H9 (cell line): ENCODE data around the gene CALHM1. TPM values are rescaled to one million over a fixed set of nuclear protein-coding genes. Genes with fewer than 3 reads are reported as not detected.

ENCODE experiments used
- DNase-seq: peaks from one replicate; pipeline ENCODE4 v3.0.0-alpha.2; 2017
- H2AFZ ChIP-seq: one replicate; pipeline ENCODE4 v1.6.1; 2013; ENCODE audit warnings: mild to moderate bottlenecking, low read length, control low read depth, moderate library complexity
- H2AK5ac ChIP-seq: 2 replicates; pipeline ENCODE4 v1.6.1; 2013; ENCODE audit warnings: low read length, control low read depth, mixed read lengths; ENCODE audit not compliant: insufficient read length
- H2BK120ac ChIP-seq: one replicate; pipeline ENCODE4 v1.6.1; 2013; ENCODE audit warnings: low read depth, mild to moderate bottlenecking, low read length, control low read depth, inconsistent platforms; ENCODE audit not compliant: poor library complexity, severe bottlenecking
- H2BK12ac ChIP-seq: 2 replicates; pipeline ENCODE4 v1.6.1; 2013; ENCODE audit warnings: low read length, control low read depth, mixed read lengths, low read depth; ENCODE audit not compliant: insufficient read length
- H2BK15ac ChIP-seq: 2 replicates; pipeline ENCODE4 v1.6.1; 2013; ENCODE audit warnings: low read depth, low read length, control low read depth
- H2BK20ac ChIP-seq: one replicate; pipeline ENCODE4 v1.6.1; 2013; ENCODE audit warnings: low read depth, mild to moderate bottlenecking, low read length, control low read depth, inconsistent platforms; ENCODE audit not compliant: poor library complexity, severe bottlenecking
- H2BK5ac ChIP-seq: 2 replicates; pipeline ENCODE4 v1.6.1; 2013; ENCODE audit warnings: low read length, control low read depth, mixed read lengths; ENCODE audit not compliant: insufficient read length
- H3K14ac ChIP-seq: 2 replicates; pipeline ENCODE4 v1.6.1; 2013; ENCODE audit warnings: low read length, control low read depth; ENCODE audit not compliant: insufficient read depth
- H3K18ac ChIP-seq: 2 replicates; pipeline ENCODE4 v1.6.1; 2013; ENCODE audit warnings: low read depth, mild to moderate bottlenecking, mixed read lengths, low read length, control low read depth; ENCODE audit not compliant: insufficient read length
- H3K23ac ChIP-seq: 2 replicates; pipeline ENCODE4 v1.6.1; 2013; ENCODE audit warnings: low read length, control low read depth, mixed read lengths, low read depth; ENCODE audit not compliant: insufficient read length
- H3K23me2 ChIP-seq: 2 replicates; pipeline ENCODE4 v1.6.1; 2013; ENCODE audit warnings: low read depth, mild to moderate bottlenecking, mixed read lengths, low read length, control low read depth; ENCODE audit not compliant: insufficient read length, poor library complexity, severe bottlenecking
- H3K27ac ChIP-seq: 2 replicates; pipeline ENCODE4 v1.5.1; 2013; ENCODE audit warnings: low read length, control low read depth, mixed read lengths, low read depth; ENCODE audit not compliant: insufficient read length
- H3K27me3 ChIP-seq: 2 replicates; pipeline ENCODE4 v1.6.1; 2013; ENCODE audit warnings: low read length, control low read depth, inconsistent platforms; ENCODE audit not compliant: insufficient read depth
- H3K4ac ChIP-seq: 2 replicates; pipeline ENCODE4 v1.6.1; 2013; ENCODE audit warnings: low read depth, mild to moderate bottlenecking, control low read depth, inconsistent platforms, low read length, moderate library complexity
- H3K4me1 ChIP-seq: 2 replicates; pipeline ENCODE4 v1.6.1; 2013; ENCODE audit warnings: low read length, control low read depth, inconsistent platforms; ENCODE audit not compliant: insufficient read depth
- H3K4me2 ChIP-seq: 2 replicates; pipeline ENCODE4 v1.6.1; 2013; ENCODE audit warnings: low read length, control low read depth, mixed read lengths; ENCODE audit not compliant: insufficient read length, insufficient read depth
- H3K56ac ChIP-seq: 2 replicates; pipeline ENCODE4 v1.6.1; 2013; ENCODE audit warnings: low read depth, mild to moderate bottlenecking, mixed read lengths, low read length, control low read depth; ENCODE audit not compliant: insufficient read length
- H3K79me1 ChIP-seq: 2 replicates; pipeline ENCODE4 v1.6.1; 2013; ENCODE audit warnings: low read depth, mild to moderate bottlenecking, moderate library complexity, low read length, control low read depth, inconsistent platforms; ENCODE audit not compliant: insufficient read depth, poor library complexity, severe bottlenecking
- H3K79me2 ChIP-seq: 2 replicates; pipeline ENCODE4 v1.6.1; 2013; ENCODE audit warnings: low read length, control low read depth, inconsistent platforms; ENCODE audit not compliant: insufficient read depth
- H3K9ac ChIP-seq: 2 replicates; pipeline ENCODE4 v1.6.1; 2013; ENCODE audit warnings: low read length, control low read depth, mixed read lengths; ENCODE audit not compliant: insufficient read length; ENCODE audit errors: extremely low read depth
- H3K9me3 ChIP-seq: one replicate; pipeline ENCODE4 v1.6.1; 2013; ENCODE audit warnings: low read depth, low read length, inconsistent platforms; ENCODE audit not compliant: control insufficient read depth
- H3T11ph ChIP-seq: one replicate; pipeline ENCODE4 v1.6.1; 2013; ENCODE audit warnings: mild to moderate bottlenecking, low read length, control low read depth, inconsistent platforms
- H4K20me1 ChIP-seq: one replicate; pipeline ENCODE4 v1.6.1; 2013; ENCODE audit not compliant: control insufficient read depth, insufficient read length, insufficient read depth
- H4K5ac ChIP-seq: 2 replicates; pipeline ENCODE4 v1.6.1; 2013; ENCODE audit warnings: low read depth, mild to moderate bottlenecking, mixed read lengths, low read length, control low read depth; ENCODE audit not compliant: insufficient read length
- H4K8ac ChIP-seq: replicated peaks from 2 replicates; pipeline ENCODE4 v1.6.1; 2013; ENCODE audit warnings: low read length, control low read depth, mixed read lengths, low read depth; ENCODE audit not compliant: insufficient read length
- H4K91ac ChIP-seq: 2 replicates; pipeline ENCODE4 v1.6.1; 2013; ENCODE audit warnings: low read depth, mild to moderate bottlenecking, moderate library complexity, mixed read lengths, low read length, control low read depth; ENCODE audit not compliant: insufficient read length
- H3K27ac Mint-ChIP-seq, 3 experiments: 2 replicates in 2 of 3; 3 replicates in 1 of 3; pipeline ENCODE4 v1.8.0; 2020 to 2021; ENCODE audit warnings: mixed read lengths in 3 of 3, mild to moderate bottlenecking in 1 of 3, moderate library complexity in 1 of 3
- H3K27me3 Mint-ChIP-seq: 2 replicates; pipeline ENCODE4 v1.8.0; 2021; ENCODE audit warnings: low read depth, mild to moderate bottlenecking, moderate library complexity, mixed read lengths
- H3K36me3 Mint-ChIP-seq, 3 experiments: 2 replicates in 2 of 3; 3 replicates in 1 of 3; pipeline ENCODE4 v1.8.0; 2020 to 2021; ENCODE audit warnings: low read depth in 3 of 3, mixed read lengths in 3 of 3; ENCODE audit not compliant: insufficient read depth in 1 of 3
- H3K4me1 Mint-ChIP-seq, 2 experiments: 2 replicates each; pipeline ENCODE4 v1.8.0; 2020; ENCODE audit warnings: mixed read lengths in 2 of 2
- H3K4me3 Mint-ChIP-seq, 2 experiments: 2 replicates in 1 of 2; 3 replicates in 1 of 2; pipeline ENCODE4 v1.8.0; 2020 to 2021; ENCODE audit warnings: mild to moderate bottlenecking in 2 of 2, mixed read lengths in 2 of 2, moderate library complexity in 1 of 2
- H3K9me3 Mint-ChIP-seq, 2 experiments: 2 replicates in 1 of 2; 3 replicates in 1 of 2; pipeline ENCODE4 v1.8.0; 2020; ENCODE audit warnings: mild to moderate bottlenecking in 2 of 2, mixed read lengths in 2 of 2, moderate library complexity in 1 of 2
- WGBS: extraction: QIAGEN DNeasy Blood & Tissue Kit; methylation state at CpG from one replicate; pipeline ENCODE4 v1.1.7; 2013; ENCODE audit warnings: missing lambda C conversion rate, low lambda C conversion rate, mixed read lengths; ENCODE audit not compliant: insufficient read length; ENCODE audit errors: extremely low coverage; 5-methylcytosine and 5-hydroxymethylcytosine counted together
- total RNA-seq: library from RNA; stranded (reverse); gene quantifications from 2 replicates; pipeline ENCODE4 v1.2.1, GENCODE V29; 2021
- TF ChIP-seq, protein P1 (sequence below): fragments of 200-600 bp; sonication (generic); conservative IDR thresholded peaks from 3 replicates; pipeline ENCODE4 v1.8.0; 2021; ENCODE audit warnings: antibody characterized with exemption, mild to moderate bottlenecking

Gene CALHM1
- total RNA-seq, 1 experiment from 2014 or later = 0.13 TPM

DNA sequence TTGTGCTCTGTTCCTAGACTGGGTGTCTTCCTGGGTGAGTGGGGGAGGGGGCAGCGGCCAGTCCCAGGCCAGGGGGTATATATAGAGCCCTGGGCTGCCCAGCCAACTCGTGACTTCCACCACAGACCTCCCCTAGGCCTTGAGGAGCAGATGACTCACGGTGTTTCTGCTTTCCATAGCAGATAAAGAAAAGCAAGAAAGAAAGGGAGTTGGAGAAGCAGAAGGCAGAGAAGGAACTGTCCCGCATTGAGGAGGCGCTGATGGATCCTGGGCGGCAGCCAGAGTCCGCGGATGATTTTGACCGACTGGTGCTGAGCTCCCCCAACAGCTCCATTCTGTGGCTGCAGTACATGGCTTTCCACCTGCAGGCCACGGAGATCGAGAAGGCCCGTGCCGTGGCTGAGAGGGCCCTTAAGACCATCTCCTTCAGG is 16.7 kb downstream of the CALHM1 start:
- no peak overlapping the region for H3K27ac ChIP-seq

More for the DNA sequence above, 16.7 kb downstream of the CALHM1 start:
- peaks cover 0 to 3% of the 10 kb centered on the region in 2 experiments; a peak in 1 of 4 replicates for H3K4me1 Mint-ChIP-seq
- Histone ChIP-seq H3K9me3 (no peaks in the 10 kb centered on the region), H3K56ac (no peak overlapping the region), H2BK12ac (no peak overlapping the region), H3K4me1 (no peaks in the 10 kb centered on the region), H3K14ac (no peak overlapping the region), H2BK5ac (no peak overlapping the region), H2AFZ (no peak overlapping the region), H2AK5ac (no peak overlapping the region), H3K18ac (no peak overlapping the region), H2BK120ac (no peak overlapping the region), H3K4me2 (no peak overlapping the region), H3K4ac (no peak overlapping the region), H4K91ac (no peak overlapping the region), H3K9ac (no peak overlapping the region), H3K23me2 (no peaks in the 10 kb centered on the region), H4K20me1 (no peaks in the 10 kb centered on the region), H2BK20ac (no peak overlapping the region), H3K27me3 (no peaks in the 10 kb centered on the region), H3T11ph (no peak overlapping the region), H4K5ac (no peak overlapping the region), H3K79me2 (no peaks in the 10 kb centered on the region), H3K23ac (no peak overlapping the region), H2BK15ac (no peak overlapping the region), H4K8ac (no peak overlapping the region), H3K79me1 (no peaks in the 10 kb centered on the region)
- WGBS = no CpG with 5 or more reads among the region's 13 CpGs
- H3K9me3 Mint-ChIP-seq = no peaks in the 10 kb centered on the region
- peak overlapping the region in 1 of 3 experiments; percentile 57; a peak in 1 of 7 replicates for H3K27ac Mint-ChIP-seq
- no peak overlapping the region for H3K4me3 Mint-ChIP-seq
- H3K27me3 Mint-ChIP-seq = no peaks in the 10 kb centered on the region
- TF ChIP-seq, protein P1, sequence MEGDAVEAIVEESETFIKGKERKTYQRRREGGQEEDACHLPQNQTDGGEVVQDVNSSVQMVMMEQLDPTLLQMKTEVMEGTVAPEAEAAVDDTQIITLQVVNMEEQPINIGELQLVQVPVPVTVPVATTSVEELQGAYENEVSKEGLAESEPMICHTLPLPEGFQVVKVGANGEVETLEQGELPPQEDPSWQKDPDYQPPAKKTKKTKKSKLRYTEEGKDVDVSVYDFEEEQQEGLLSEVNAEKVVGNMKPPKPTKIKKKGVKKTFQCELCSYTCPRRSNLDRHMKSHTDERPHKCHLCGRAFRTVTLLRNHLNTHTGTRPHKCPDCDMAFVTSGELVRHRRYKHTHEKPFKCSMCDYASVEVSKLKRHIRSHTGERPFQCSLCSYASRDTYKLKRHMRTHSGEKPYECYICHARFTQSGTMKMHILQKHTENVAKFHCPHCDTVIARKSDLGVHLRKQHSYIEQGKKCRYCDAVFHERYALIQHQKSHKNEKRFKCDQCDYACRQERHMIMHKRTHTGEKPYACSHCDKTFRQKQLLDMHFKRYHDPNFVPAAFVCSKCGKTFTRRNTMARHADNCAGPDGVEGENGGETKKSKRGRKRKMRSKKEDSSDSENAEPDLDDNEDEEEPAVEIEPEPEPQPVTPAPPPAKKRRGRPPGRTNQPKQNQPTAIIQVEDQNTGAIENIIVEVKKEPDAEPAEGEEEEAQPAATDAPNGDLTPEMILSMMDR = no peak
- no peak for DNase-seq
- H3K36me3 Mint-ChIP-seq = peaks cover 63 to 94% (median 88%) of the 10 kb centered on the region in 3 experiments; a peak in 6 of 7 replicates
